H1 (cell line): ENCODE results near the gene NLRC5. TPM values are rescaled to one million over a fixed set of nuclear protein-coding genes. Genes with fewer than 3 reads are reported as not detected.

ENCODE experiments used
- BACH1 ChIP-seq: IDR thresholded peaks from 2 replicates; pipeline ENCODE4 v1.6.1; 2012; ENCODE audit warnings: low read length, improper control_type of control experiment
- CHD2 ChIP-seq: IDR thresholded peaks from 2 replicates; pipeline ENCODE4 v1.6.1; 2012; ENCODE audit warnings: low read length, improper control_type of control experiment
- CREB1 ChIP-seq: IDR thresholded peaks from 2 replicates; pipeline ENCODE4 v1.6.1; 2012; ENCODE audit warnings: inconsistent platforms
- CTBP2 ChIP-seq: IDR thresholded peaks from 2 replicates; pipeline ENCODE4 v1.7.0; 2011; ENCODE audit warnings: borderline replicate concordance, mild to moderate bottlenecking, moderate library complexity, mixed read lengths, low read length; ENCODE audit not compliant: insufficient read depth, insufficient read length
- GABPA ChIP-seq: IDR thresholded peaks from 2 replicates; pipeline ENCODE4 v1.6.1; 2011; ENCODE audit warnings: mild to moderate bottlenecking, low read length, moderate library complexity, borderline replicate concordance; ENCODE audit not compliant: insufficient read depth
- JUN ChIP-seq: IDR thresholded peaks from 2 replicates; pipeline ENCODE4 v1.6.1; 2011; ENCODE audit warnings: low read depth, mild to moderate bottlenecking, improper control_type of control experiment, low read length
- RFX5 ChIP-seq: IDR thresholded peaks from 2 replicates; pipeline ENCODE4 v1.6.1; 2011; ENCODE audit warnings: low read depth, low read length, improper control_type of control experiment, borderline replicate concordance
- SP1 ChIP-seq: IDR thresholded peaks from 2 replicates; pipeline ENCODE4 v1.6.1; 2011; ENCODE audit warnings: low read depth, low read length
- polyA plus RNA-seq, 7 experiments: library from polyadenylated mRNA; depleted of rRNA in 3 of 7; stranded (reverse) in 5 of 7; unstranded in 2 of 7; fragments of >200 nt in 5 of 7; fragments of 200-250 nt in 2 of 7; gene quantifications; 1 replicate in 5 of 7; 2 replicates in 1 of 7; 4 replicates in 1 of 7; pipeline versions ENCODE4 v1.2.1 to v1.2.3, GENCODE V29; 2011 to 2013; ENCODE audit warnings: missing spikeins in 2 of 7, mixed read lengths in 2 of 7
- total RNA-seq: library from RNA; stranded (reverse); fragmentation: NEBNext Ultra II Directional; extraction: Animal tissue kit (Norgen Biotek cat#: 25700); gene quantifications from 2 replicates; pipeline ENCODE4 v1.2.1, GENCODE V29; 2021
- TF ChIP-seq, protein P1 (sequence below): fragments of 300-600 bp; sonication (generic); IDR thresholded peaks from 2 replicates; pipeline ENCODE4 v1.7.1; 2012; ENCODE audit warnings: low read length, moderate library complexity, mild to moderate bottlenecking, inconsistent platforms; ENCODE audit not compliant: insufficient replicate concordance
- TF ChIP-seq, protein P2 (sequence below), 3 experiments: IDR thresholded peaks; 1 replicate in 2 of 3; 2 replicates in 1 of 3; pipeline versions ENCODE4 v1.5.1 to v1.6.1; 2011; ENCODE audit warnings: low read length in 3 of 3, mild to moderate bottlenecking in 3 of 3, inconsistent platforms in 2 of 3, low read depth in 1 of 3, moderate library complexity in 1 of 3; ENCODE audit not compliant: insufficient read depth in 1 of 3; ENCODE audit errors: control extremely low read depth in 1 of 3

The NLRC5 gene
- total and polyA plus RNA-seq, 2 of the 8 experiments (the other 6 are each of a cell fraction or from before 2014, with no cell fraction given): 2.2 to 3.2 TPM

DNA sequence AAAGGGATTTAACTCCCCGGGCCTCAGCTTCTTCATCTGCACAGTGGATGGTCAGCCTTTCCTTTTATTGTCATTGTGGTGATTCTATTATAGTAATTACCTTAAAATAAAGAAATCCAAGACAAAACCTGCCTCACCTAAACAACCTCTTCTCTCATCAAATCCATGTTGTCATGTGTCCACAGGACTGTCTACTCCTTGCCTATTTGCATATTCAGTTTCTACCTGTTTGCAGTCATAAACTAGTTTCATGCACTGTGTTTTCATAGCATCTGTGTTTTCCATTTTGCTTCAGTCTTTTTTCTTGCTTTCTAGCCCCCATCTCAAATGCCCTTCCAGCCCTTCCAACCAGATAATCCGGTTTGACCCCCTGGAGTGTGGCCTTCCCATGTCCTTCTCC is 58.7 kb downstream of the NLRC5 start (continued):
- TF ChIP-seq, protein P1, sequence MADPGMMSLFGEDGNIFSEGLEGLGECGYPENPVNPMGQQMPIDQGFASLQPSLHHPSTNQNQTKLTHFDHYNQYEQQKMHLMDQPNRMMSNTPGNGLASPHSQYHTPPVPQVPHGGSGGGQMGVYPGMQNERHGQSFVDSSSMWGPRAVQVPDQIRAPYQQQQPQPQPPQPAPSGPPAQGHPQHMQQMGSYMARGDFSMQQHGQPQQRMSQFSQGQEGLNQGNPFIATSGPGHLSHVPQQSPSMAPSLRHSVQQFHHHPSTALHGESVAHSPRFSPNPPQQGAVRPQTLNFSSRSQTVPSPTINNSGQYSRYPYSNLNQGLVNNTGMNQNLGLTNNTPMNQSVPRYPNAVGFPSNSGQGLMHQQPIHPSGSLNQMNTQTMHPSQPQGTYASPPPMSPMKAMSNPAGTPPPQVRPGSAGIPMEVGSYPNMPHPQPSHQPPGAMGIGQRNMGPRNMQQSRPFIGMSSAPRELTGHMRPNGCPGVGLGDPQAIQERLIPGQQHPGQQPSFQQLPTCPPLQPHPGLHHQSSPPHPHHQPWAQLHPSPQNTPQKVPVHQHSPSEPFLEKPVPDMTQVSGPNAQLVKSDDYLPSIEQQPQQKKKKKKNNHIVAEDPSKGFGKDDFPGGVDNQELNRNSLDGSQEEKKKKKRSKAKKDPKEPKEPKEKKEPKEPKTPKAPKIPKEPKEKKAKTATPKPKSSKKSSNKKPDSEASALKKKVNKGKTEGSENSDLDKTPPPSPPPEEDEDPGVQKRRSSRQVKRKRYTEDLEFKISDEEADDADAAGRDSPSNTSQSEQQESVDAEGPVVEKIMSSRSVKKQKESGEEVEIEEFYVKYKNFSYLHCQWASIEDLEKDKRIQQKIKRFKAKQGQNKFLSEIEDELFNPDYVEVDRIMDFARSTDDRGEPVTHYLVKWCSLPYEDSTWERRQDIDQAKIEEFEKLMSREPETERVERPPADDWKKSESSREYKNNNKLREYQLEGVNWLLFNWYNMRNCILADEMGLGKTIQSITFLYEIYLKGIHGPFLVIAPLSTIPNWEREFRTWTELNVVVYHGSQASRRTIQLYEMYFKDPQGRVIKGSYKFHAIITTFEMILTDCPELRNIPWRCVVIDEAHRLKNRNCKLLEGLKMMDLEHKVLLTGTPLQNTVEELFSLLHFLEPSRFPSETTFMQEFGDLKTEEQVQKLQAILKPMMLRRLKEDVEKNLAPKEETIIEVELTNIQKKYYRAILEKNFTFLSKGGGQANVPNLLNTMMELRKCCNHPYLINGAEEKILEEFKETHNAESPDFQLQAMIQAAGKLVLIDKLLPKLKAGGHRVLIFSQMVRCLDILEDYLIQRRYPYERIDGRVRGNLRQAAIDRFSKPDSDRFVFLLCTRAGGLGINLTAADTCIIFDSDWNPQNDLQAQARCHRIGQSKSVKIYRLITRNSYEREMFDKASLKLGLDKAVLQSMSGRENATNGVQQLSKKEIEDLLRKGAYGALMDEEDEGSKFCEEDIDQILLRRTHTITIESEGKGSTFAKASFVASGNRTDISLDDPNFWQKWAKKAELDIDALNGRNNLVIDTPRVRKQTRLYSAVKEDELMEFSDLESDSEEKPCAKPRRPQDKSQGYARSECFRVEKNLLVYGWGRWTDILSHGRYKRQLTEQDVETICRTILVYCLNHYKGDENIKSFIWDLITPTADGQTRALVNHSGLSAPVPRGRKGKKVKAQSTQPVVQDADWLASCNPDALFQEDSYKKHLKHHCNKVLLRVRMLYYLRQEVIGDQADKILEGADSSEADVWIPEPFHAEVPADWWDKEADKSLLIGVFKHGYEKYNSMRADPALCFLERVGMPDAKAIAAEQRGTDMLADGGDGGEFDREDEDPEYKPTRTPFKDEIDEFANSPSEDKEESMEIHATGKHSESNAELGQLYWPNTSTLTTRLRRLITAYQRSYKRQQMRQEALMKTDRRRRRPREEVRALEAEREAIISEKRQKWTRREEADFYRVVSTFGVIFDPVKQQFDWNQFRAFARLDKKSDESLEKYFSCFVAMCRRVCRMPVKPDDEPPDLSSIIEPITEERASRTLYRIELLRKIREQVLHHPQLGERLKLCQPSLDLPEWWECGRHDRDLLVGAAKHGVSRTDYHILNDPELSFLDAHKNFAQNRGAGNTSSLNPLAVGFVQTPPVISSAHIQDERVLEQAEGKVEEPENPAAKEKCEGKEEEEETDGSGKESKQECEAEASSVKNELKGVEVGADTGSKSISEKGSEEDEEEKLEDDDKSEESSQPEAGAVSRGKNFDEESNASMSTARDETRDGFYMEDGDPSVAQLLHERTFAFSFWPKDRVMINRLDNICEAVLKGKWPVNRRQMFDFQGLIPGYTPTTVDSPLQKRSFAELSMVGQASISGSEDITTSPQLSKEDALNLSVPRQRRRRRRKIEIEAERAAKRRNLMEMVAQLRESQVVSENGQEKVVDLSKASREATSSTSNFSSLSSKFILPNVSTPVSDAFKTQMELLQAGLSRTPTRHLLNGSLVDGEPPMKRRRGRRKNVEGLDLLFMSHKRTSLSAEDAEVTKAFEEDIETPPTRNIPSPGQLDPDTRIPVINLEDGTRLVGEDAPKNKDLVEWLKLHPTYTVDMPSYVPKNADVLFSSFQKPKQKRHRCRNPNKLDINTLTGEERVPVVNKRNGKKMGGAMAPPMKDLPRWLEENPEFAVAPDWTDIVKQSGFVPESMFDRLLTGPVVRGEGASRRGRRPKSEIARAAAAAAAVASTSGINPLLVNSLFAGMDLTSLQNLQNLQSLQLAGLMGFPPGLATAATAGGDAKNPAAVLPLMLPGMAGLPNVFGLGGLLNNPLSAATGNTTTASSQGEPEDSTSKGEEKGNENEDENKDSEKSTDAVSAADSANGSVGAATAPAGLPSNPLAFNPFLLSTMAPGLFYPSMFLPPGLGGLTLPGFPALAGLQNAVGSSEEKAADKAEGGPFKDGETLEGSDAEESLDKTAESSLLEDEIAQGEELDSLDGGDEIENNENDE: no peak
- TF ChIP-seq CREB1: no peak
- no peak for TF ChIP-seq JUN
- TF ChIP-seq, protein P2, sequence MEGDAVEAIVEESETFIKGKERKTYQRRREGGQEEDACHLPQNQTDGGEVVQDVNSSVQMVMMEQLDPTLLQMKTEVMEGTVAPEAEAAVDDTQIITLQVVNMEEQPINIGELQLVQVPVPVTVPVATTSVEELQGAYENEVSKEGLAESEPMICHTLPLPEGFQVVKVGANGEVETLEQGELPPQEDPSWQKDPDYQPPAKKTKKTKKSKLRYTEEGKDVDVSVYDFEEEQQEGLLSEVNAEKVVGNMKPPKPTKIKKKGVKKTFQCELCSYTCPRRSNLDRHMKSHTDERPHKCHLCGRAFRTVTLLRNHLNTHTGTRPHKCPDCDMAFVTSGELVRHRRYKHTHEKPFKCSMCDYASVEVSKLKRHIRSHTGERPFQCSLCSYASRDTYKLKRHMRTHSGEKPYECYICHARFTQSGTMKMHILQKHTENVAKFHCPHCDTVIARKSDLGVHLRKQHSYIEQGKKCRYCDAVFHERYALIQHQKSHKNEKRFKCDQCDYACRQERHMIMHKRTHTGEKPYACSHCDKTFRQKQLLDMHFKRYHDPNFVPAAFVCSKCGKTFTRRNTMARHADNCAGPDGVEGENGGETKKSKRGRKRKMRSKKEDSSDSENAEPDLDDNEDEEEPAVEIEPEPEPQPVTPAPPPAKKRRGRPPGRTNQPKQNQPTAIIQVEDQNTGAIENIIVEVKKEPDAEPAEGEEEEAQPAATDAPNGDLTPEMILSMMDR (IDR thresholded peaks at IDR 0.05; ENCODE audit: control extremely low read depth in 1 of 3, insufficient read depth in 1 of 3, low read depth in 1 of 3, low read length in 3 of 3): no peak
- TF ChIP-seq CHD2: no peak
- no peak for TF ChIP-seq CTBP2
- no peak for TF ChIP-seq SP1
- no peak for TF ChIP-seq RFX5
- no peak for TF ChIP-seq GABPA
- no peak for TF ChIP-seq BACH1
